ENCODE data around the gene LRGUK.

Gene LRGUK

GRCh38 chr7:134184767-134185166 is 57.6 kb downstream of the LRGUK start:
- DNase-seq: peak; percentile 20
- TF ChIP-seq CTCF (IDR thresholded peaks at IDR 0.05; ENCODE audit: low read depth, low read length, missing control alignments): no peak
- Histone ChIP-seq H3K27ac (no peak overlapping the region), H3K27me3 (replicated peaks) (no peaks in the 10 kb centered on the region), H3K4me3 (ENCODE audit: low read depth, low read length) (no peak overlapping the region), H3K36me3 (replicated peaks) (no peaks in the 10 kb centered on the region)
- in situ Hi-C loops (cut with HindIII; ENCODE audit: low pct_ligation_motif_present, low sequenced_read_pairs): no loop called here

- peak; percentile 18 for DNase-seq
- Histone ChIP-seq H3K27ac (no peak overlapping the region), H3K27me3 (replicated peaks) (no peaks in the 10 kb centered on the region), H3K36me3 (replicated peaks) (no peaks in the 10 kb centered on the region), H3K4me3 (ENCODE audit: low read depth, low read length) (no peak overlapping the region)
- in situ Hi-C loops (cut with HindIII; ENCODE audit: low pct_ligation_motif_present, low sequenced_read_pairs): no loop called here
- TF ChIP-seq CTCF (IDR thresholded peaks at IDR 0.05; ENCODE audit: low read depth, low read length, missing control alignments): no peak
Observed at GRCh38 chr7:134186027-134186426, 58.9 kb downstream of the LRGUK start.

GRCh38 chr7:134186801-134187200 is 59.7 kb downstream of the LRGUK start:
- H3K4me3 ChIP-seq (ENCODE audit: low read depth, low read length): no peak overlapping the region
- in situ Hi-C loops (cut with HindIII; ENCODE audit: low pct_ligation_motif_present, low sequenced_read_pairs): no loop called here
- H3K36me3 ChIP-seq (replicated peaks): no peaks in the 10 kb centered on the region
- no peak overlapping the region for H3K27ac ChIP-seq
- no peaks in the 10 kb centered on the region for H3K27me3 ChIP-seq (replicated peaks)
- TF ChIP-seq CTCF (IDR thresholded peaks at IDR 0.05; ENCODE audit: low read depth, low read length, missing control alignments): no peak
- DNase-seq: peak; percentile 20

- no peak overlapping the region for H3K27ac ChIP-seq
Observed at GRCh38 chr7:134187893-134188292, 60.8 kb downstream of the LRGUK start.

GRCh38 chr7:134188311-134188710 is 61.2 kb downstream of the LRGUK start:
- no peak for DNase-seq
- TF ChIP-seq CTCF (IDR thresholded peaks at IDR 0.05; ENCODE audit: low read depth, low read length, missing control alignments): no peak
- no peak overlapping the region for H3K4me3 ChIP-seq (ENCODE audit: low read depth, low read length)
- H3K27me3 ChIP-seq (replicated peaks): no peaks in the 10 kb centered on the region
- in situ Hi-C loops (cut with HindIII; ENCODE audit: low pct_ligation_motif_present, low sequenced_read_pairs): no loop called here
- H3K27ac ChIP-seq: no peak overlapping the region
- H3K36me3 ChIP-seq (replicated peaks): no peaks in the 10 kb centered on the region

More at GRCh38 chr7:134187893-134188292, 60.8 kb downstream of the LRGUK start:
- in situ Hi-C loops (cut with HindIII; ENCODE audit: low pct_ligation_motif_present, low sequenced_read_pairs): no loop called here
- no peak for DNase-seq
- Histone ChIP-seq H3K4me3 (ENCODE audit: low read depth, low read length) (no peak overlapping the region), H3K27me3 (replicated peaks) (no peaks in the 10 kb centered on the region), H3K36me3 (replicated peaks) (no peaks in the 10 kb centered on the region)
- TF ChIP-seq CTCF (IDR thresholded peaks at IDR 0.05; ENCODE audit: low read depth, low read length, missing control alignments): no peak

- no peaks in the 10 kb centered on the region for H3K27me3 ChIP-seq (replicated peaks)
- H3K27ac ChIP-seq: no peak overlapping the region
- H3K36me3 ChIP-seq (replicated peaks): no peaks in the 10 kb centered on the region
- TF ChIP-seq CTCF (IDR thresholded peaks at IDR 0.05; ENCODE audit: low read depth, low read length, missing control alignments): no peak
- in situ Hi-C loops (cut with HindIII; ENCODE audit: low pct_ligation_motif_present, low sequenced_read_pairs): no loop called here
- no peak overlapping the region for H3K4me3 ChIP-seq (ENCODE audit: low read depth, low read length)
- no peak for DNase-seq
Observed at GRCh38 chr7:134189559-134189958, 62.4 kb downstream of the LRGUK start.
